Measurements from ENCODE around the gene ADAMTS19.

Gene ADAMTS19

DNA sequence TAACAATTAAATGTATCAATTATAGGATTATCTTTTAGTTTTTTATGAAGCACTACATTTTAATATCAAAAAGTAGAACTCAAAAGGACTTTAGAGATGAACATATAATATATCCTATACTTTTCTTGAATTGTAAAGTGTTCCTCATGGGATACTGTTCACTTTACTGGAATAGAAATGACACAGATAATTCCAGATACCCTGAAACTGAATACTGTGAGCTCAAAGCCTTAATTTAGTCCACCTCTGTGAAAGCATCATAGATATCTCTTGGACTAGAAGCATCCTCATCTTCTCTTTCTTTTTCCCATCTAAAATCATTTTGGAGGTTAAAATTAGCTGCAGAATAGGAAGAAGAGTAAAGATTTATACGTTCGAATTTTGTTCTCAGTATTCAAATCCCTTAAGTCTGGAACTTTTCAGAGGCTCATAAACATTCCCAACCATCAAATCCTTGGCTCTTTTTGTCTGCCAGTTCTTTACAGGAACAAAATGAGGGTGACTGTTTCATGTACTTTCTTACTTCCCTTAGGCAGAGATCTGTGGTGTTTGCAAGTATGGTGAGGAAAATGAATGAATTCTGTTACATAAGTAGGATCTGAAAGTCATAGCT lies 49.4 kb downstream of the ADAMTS19 start:
- Histone ChIP-seq H3K27ac (no peak overlapping the region), H3K27me3 (ENCODE audit: insufficient read depth, low read depth, severe bottlenecking) (no peaks in the 10 kb centered on the region), H3K4me3 (ENCODE audit: low read depth, low read length) (no peak overlapping the region), H3K36me3 (no peaks in the 10 kb centered on the region), H3K9me3 (ENCODE audit: severe bottlenecking) (no peaks in the 10 kb centered on the region)
- TF ChIP-seq, protein P1, sequence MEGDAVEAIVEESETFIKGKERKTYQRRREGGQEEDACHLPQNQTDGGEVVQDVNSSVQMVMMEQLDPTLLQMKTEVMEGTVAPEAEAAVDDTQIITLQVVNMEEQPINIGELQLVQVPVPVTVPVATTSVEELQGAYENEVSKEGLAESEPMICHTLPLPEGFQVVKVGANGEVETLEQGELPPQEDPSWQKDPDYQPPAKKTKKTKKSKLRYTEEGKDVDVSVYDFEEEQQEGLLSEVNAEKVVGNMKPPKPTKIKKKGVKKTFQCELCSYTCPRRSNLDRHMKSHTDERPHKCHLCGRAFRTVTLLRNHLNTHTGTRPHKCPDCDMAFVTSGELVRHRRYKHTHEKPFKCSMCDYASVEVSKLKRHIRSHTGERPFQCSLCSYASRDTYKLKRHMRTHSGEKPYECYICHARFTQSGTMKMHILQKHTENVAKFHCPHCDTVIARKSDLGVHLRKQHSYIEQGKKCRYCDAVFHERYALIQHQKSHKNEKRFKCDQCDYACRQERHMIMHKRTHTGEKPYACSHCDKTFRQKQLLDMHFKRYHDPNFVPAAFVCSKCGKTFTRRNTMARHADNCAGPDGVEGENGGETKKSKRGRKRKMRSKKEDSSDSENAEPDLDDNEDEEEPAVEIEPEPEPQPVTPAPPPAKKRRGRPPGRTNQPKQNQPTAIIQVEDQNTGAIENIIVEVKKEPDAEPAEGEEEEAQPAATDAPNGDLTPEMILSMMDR (IDR thresholded peaks at IDR 0.05; ENCODE audit: low read depth, low read length): no peak
- no peak for DNase-seq

DNA sequence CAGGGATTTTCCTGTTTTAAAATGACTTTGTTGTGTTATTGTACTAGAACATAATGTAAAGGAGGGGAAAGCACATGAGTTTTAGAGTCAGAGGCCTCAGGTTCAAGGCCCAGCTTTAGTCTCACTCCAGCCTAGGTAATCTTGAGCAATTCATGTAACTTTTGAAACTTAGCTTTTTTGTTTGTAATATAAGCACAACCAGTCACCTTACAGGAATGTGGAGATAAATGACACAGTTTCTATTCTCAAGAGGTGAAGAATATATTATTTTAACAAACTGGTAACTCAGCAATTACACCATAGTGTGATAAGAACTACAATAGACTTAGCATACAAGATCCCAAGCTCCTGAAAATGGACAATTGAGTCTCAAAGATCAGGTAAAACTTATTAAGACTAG lies 51.2 kb downstream of the ADAMTS19 start:
- no peak for DNase-seq
- no peaks in the 10 kb centered on the region for H3K27me3 ChIP-seq (ENCODE audit: insufficient read depth, low read depth, severe bottlenecking)
- H3K9me3 ChIP-seq (ENCODE audit: severe bottlenecking): no peaks in the 10 kb centered on the region
- H3K27ac ChIP-seq: no peak overlapping the region
- H3K36me3 ChIP-seq: no peaks in the 10 kb centered on the region
- no peak overlapping the region for H3K4me3 ChIP-seq (ENCODE audit: low read depth, low read length)
- TF ChIP-seq, protein P1 (IDR thresholded peaks at IDR 0.05; ENCODE audit: low read depth, low read length): no peak

DNA sequence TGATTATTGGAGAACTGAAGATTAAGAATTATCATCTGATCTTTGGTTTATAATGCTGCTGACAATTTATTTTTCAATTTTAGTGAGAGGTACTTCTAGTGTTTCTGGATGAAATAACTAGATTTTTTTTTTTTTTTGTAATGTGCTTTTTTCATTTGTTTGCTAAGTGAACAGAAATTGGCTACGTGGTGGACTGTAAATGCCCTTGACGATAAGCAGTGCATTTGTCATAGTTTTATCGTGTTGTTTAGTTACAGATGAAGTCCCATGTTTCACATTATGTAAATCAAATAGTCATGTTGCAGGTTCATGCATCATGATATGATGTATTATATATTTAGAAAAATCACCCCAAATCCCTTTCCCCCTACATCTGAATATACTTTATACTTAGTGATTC lies 81.0 kb downstream of the ADAMTS19 start:
- Histone ChIP-seq H3K9me3 (ENCODE audit: severe bottlenecking) (no peaks in the 10 kb centered on the region), H3K4me3 (ENCODE audit: low read depth, low read length) (no peak overlapping the region), H3K27me3 (ENCODE audit: insufficient read depth, low read depth, severe bottlenecking) (no peaks in the 10 kb centered on the region), H3K27ac (no peak overlapping the region), H3K36me3 (no peaks in the 10 kb centered on the region)
- DNase-seq: no peak
- TF ChIP-seq, protein P1 (IDR thresholded peaks at IDR 0.05; ENCODE audit: low read depth, low read length): no peak

DNA sequence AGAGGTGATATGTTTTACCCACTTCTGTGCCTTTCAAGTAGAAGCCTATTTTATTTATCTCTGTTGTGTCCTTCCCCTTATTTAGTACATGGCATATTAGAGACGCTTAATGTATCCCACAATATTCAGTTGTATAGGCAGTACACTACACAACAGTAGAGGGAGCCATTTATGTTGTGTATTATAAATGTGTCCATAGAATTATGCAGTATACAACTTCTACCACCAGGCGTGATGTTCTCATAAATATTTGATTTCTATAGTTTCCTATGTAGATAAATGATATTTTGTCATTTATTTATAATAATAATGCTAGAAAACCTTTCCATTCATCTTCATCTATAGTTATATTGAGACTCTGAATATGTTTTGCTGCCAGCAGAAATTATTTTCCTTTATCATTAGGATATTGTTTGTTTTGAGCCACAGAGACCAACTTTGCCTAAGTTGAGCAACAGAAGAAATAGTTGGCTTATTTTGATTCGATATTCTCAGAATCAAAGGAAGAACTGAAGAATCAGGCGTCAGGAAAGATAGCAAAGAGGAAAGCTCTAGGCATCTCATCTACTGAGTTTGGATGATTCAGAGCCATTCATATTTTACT lies 81.7 kb downstream of the ADAMTS19 start:
- no peak for DNase-seq

DNA sequence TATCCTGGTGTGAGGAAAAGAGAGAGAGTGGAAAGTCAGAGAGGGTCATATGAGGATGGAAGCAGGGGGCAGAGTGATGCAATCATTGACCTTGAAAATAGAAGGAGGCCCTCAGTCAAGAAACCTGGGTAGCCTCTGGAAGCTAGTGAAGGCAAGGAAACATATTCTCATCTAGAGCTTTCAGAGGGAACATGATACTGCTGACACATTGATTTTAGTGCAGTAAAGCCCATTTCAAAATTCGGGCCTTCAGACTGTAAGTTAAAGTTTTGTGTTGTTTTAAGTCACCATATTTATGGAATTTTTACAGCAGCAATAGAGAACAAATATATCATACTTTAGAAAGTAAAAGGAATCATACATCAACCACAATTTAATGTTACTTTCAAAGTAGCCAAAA lies 87.0 kb downstream of the ADAMTS19 start:
- H3K4me3 ChIP-seq (ENCODE audit: low read depth, low read length): no peak overlapping the region
- DNase-seq: no peak
- H3K27ac ChIP-seq: no peak overlapping the region
- TF ChIP-seq, protein P1 (IDR thresholded peaks at IDR 0.05; ENCODE audit: low read depth, low read length): no peak
- H3K36me3 ChIP-seq: no peaks in the 10 kb centered on the region
- no peaks in the 10 kb centered on the region for H3K9me3 ChIP-seq (ENCODE audit: severe bottlenecking)
- no peaks in the 10 kb centered on the region for H3K27me3 ChIP-seq (ENCODE audit: insufficient read depth, low read depth, severe bottlenecking)

More for the DNA sequence above, 81.7 kb downstream of the ADAMTS19 start:
- Histone ChIP-seq H3K27me3 (ENCODE audit: insufficient read depth, low read depth, severe bottlenecking) (no peaks in the 10 kb centered on the region), H3K4me3 (ENCODE audit: low read depth, low read length) (no peak overlapping the region), H3K9me3 (ENCODE audit: severe bottlenecking) (no peaks in the 10 kb centered on the region), H3K36me3 (no peaks in the 10 kb centered on the region), H3K27ac (no peak overlapping the region)
- TF ChIP-seq, protein P1 (IDR thresholded peaks at IDR 0.05; ENCODE audit: low read depth, low read length): no peak

All from WERI-Rb-1 (cell line).